Left renal cortex interstitium (tissue), 4 donors: ENCODE results near the gene NXPE3. TPM values are rescaled to one million over a fixed set of nuclear protein-coding genes. Genes with fewer than 3 reads are reported as not detected.

Source experiments
- DNase-seq, 4 donors: peaks; one replicate each; pipeline ENCODE4 v3.0.0-alpha.2; 2013; ENCODE audit warnings: low read depth in 4 of 4, low spot score in 2 of 4, missing footprints in 1 of 4
- polyA plus RNA-seq, 4 donors: library from polyadenylated mRNA; unstranded; fragments of 120-200 nt; gene quantifications; one replicate each; pipeline ENCODE4 v1.2.1, GENCODE V29; 2013; ENCODE audit not compliant: insufficient read length in 4 of 4

NXPE3 gene
- polyA plus RNA-seq, 4 donors: 5.4 to 7.8 (median 6.6) TPM

DNA sequence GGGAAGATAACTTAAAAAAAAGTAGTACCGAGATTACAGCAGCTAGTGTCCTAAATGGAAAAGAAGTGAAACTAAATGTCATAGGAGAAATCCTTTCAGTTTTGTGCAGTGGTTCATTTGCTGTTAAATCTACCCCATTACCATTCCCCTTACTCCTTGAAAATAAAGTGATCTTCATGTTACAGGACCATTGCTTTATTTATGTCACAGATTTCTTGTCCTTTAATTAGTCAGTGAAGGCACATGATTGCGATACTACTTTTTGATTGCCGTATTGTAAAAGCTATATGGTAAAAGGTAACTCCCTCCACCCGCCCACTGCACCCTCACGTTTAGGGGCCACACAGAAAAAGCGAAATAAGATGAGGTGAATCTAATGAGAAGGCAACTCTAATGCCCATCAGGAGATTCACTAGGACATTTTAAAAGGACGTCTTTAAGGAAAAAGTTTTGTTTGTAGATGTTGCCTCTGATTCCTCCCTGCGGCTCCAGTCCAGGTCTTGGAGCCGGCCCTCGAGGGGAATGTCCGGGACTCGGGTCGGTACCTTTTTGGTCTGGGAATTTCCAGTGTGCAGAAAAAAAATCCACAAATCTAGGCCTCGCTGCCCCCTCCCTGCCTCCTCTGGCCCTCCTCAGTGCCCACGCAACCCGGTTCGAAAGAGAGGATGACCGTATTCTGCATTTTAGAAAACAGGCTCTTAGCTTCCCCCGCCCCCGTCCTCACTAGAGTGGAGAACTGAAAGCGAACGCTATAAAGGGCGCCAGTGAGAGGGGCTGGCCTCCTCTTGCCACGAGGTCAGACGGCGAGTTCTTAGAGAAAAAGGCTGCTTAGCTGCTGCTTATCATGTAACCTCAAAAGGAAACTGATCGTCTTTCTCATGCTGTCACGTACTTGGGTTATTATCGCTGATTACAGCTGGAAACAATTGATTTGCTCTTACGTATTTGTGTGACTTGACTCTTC is 48.5 kb downstream of the NXPE3 start:
- no peak for DNase-seq

DNA sequence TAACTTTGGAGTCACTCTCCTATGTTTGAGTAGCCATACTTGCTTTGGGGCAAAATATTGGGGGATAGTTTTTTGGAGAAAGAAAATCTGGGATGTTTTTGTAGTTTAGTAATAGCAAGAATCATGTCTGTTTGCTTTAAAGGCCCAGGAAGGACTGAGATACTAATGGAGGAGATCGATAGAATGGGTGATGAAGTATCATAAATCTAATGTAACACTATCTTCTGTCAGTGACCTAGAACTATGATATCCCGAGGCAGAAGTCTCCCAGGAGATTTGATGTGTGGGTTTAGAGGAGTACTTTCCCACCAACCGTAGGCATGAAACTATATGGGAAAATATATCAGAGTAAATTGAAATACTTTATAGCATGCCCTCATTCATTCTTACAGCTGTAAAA is 49.3 kb downstream of the NXPE3 start:
- DNase-seq: no peak

DNA sequence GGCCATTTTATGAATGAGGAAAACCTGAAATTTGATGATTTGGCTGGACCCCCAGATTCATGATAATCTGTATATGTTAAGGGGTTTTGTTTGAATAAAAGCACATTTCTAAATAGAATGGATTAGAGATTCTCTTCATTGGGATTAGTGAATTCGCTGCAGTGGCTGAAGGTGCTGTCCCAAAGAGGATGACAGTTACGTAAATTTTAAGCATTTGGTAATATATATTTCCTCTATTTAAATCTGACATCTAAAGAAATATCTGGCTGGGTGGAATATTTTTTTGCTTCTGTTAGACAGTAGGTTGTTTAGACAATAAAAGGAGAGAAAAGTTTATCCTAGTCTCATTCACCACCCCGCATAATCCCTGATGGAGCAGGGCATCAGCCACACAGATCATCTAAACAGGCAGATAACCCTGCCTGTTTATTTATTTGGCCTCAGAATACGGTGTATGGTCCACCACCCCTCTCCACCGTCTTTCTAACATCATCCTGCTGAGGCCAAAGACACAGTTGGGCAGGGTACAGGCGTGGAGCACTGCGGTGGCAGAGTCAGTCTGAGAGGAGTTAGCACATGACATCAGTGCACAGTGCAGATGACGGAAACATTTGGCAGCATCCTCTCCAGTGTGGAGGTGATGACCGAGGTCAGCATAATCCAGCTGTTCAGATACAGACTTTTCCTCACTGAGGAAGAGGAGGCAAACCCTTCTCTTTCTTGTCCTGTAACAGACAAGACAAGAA is 49.9 kb downstream of the NXPE3 start:
- no peak for DNase-seq

DNA sequence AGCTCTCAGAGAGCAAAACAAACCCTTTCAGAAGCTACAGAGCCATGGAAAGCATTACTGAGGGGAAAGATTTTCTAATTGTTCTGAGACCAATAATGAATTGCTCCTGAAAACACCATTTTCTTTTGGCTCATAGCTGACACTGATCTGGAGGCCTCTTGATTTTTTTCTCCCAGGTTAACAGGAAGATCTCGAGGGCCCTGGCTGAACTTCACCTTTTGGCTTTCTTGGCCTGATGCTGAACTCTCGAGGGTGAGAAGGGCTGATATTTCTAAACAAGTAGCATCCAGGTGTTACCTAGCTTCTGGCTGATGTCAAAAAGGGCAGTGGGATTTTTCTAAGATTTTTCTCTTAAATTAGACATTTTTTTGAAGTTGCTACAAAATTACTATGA is 50.4 kb downstream of the NXPE3 start:
- DNase-seq: no peak

DNA sequence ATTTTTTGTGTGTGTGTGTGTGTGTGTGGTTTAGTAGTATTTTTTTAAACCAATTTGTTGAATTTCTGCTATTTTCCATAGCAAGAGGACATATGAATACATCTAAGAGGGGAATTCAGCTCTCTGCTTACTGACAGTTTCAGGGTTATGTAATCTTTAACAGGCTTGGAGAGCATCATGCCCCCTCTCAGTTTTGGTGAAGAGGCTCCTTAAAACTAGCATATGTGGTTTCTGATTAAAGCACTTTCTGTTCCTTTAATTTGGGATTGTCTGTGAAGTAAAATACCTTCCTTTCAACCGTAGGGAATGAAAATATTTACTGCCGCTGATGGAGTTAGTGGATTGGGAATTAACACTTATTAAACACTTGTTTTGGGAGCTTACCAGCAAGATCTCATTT is 50.9 kb downstream of the NXPE3 start:
- no peak for DNase-seq

DNA sequence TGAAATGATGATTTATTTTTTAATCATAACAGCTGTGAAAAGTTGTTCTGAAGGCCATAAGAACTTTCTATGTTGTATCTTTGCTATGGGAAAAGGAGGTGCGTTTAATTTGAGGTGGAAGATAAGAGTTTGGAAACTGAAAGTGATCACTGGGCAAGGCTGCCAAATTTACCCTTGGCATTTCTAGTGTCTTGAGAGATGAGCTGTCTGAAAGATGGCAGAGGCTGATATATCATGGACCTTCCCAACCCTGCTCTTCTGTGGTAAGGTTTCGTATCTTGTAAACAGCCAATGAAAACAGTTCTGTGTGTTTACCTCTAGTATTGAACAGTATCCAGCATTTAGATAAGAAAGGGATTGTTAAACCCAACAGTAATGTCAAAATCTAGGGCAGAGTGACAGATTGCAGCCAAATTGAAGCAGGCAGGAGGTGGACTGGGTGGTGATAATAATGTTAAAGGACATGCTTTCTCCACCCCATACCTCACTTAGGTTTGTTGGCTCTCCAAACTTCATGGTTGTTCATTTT is 54.5 kb downstream of the NXPE3 start:
- no peak for DNase-seq

DNA sequence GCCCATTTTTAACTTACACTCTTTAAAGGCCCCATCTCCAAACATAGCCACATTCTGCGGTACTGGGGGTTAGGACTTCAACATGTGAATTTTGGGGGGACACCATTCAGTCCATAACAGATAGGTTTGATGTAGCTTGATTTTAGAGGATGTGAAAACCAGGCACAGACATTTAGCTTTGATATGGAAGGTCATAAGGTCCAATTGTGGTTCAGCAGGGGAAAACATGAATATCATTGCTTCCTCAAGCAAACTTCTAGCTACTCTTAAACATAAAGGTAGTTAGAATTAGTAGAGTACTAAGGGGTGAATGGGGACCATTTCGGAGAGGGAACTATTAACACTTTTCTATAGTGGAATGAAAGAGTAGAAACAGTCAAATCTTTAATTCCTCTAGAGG is 56.7 kb downstream of the NXPE3 start:
- no peak for DNase-seq

DNA sequence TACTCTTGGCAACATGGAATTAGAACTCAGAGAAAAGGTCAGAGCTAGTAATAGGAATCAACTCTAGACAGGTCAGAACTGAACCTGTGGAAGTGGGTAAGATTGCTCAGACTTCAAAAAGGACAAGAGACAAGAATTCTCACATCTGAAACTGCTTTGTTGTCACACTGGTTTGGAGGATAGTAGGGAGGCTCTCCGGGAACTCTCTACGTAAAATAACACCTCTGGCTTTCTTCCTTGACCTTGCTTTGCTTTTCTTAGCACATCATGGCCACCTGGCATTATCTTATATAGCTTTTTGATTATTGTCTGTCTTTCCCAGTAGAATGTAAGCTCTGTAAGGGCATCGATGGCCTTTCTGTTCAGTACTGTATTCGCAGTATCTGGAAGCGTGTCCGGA is 57.1 kb downstream of the NXPE3 start:
- DNase-seq: no peak

DNA sequence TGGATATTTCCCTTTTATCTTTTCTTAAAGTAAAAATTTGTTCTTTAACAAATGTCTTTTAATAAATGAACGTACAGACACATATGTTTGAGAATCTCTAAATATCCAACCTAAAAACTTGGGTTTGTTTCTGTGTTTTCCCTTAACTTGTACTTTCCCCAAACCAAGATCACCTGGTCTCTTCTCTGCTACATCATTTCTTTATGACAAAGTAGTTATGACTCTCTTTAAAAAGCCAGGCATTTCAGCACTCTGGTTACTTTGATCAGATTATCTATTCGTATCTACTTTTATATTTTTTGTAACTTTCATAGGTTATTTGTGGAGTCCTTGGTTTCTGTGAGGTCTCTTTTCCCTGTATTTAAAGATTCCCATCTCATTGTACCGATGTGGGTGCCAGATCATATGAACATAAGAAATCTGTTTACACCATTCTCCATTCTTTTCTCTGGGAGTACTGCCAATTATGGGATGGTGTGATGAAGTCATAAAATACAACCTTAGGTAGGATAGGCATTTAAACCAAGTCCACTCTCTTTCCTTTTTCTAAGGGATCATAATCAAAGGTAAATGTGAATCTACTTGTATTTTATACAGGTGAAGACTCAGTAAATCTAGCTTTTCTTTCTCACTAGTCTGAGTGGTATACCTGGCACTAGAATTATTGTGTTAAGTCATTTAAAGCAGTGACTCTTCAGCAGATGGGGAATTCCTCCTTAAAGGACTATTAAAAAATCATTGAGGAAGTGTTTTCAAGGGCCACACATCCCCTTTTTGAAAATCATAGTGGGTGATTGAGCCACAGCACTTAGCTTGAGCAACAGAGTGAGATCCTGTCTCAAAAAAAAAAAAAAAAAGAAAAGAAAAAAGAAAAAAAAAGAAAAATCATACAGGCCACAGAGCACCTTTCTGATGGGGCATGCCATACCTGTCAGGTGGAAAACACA is 57.9 kb downstream of the NXPE3 start:
- no peak for DNase-seq

DNA sequence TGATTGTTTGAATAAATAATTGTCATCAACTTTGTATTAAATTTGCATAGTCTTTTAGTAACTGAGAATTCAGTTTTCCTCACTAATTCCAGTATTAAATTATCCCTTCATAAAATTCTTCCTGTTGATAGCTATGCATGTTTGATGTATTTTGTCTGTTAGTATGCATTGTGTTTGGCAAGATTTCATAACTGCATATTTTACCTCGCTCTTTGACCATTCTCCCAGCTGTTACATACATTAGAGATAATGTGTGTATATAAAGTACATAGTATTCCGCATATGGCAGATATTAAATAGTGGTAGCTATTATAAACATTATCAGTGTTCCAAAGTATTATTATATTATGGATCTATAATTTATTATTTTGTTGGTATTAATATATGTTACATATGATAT is 59.7 kb downstream of the NXPE3 start:
- DNase-seq: no peak

DNA sequence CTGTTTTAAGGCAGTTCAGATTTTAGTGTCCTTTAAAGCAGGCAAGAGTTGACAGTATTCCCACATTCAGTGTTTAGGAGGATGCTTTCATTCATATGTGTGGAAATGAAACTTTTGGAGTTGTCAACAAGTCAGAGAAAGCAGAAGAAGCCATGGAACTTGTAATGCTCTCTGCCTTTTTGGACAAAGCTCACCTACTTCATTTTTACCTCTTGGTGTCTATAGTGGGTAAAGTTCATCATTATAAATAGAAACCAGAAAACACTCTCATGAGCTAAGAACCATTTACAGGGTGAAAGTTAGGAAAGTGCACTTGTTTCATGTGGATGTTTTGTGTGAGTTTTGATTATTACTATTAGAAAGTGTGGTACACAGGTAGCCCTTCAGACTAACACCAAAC is 61.1 kb downstream of the NXPE3 start:
- DNase-seq: no peak

DNA sequence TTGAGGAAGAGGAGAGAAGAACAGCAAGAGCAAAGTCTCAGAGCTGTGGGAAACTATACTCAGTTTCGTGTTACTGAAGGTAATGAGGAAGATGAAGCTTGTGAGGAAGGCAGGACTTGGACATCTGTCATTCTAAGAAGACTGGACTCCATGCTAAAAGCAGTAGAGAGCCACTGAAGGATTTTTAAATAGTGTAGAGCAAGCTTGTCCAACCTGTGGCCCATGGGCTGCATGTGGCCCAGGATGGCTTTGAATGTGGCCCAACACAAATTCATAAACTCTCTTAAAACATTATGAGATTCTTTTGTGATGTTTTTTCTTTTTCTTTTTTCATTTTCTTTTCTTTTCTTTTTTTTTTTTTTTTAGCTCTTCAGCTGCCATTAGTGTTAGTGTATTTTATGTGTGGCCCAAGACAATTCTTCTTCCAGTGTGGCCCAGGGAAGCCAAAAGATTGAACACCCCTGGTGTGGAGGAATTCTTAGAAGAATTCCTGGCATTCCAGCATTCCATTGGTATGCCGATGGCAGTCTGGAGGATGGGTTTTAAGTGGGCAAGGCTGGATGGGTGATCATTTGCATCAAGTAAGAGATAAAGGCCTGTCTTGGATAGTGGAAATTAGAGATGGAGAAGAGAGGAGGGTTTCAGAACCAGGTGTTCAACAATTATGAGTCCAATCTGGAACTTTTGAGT is 63.4 kb downstream of the NXPE3 start:
- no peak for DNase-seq

DNA sequence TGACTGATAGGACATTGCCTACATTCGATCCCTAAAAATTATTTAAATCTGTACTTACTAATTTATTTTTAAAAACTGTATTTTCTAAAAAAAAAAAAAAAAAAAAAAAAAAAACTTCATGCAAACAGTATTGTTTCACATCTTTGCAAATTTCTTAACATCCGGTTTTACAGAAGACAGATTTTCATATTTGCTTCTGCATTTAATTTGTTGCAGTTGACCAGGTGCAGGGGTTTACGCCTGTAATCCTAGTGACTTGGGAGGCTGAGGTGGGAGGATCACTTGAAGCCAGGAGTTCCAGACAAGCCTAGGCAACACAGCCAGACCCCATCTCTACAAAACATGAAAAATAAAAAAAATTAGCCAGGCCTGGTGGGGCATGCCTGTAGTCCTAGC is 63.9 kb downstream of the NXPE3 start:
- no peak for DNase-seq

DNA sequence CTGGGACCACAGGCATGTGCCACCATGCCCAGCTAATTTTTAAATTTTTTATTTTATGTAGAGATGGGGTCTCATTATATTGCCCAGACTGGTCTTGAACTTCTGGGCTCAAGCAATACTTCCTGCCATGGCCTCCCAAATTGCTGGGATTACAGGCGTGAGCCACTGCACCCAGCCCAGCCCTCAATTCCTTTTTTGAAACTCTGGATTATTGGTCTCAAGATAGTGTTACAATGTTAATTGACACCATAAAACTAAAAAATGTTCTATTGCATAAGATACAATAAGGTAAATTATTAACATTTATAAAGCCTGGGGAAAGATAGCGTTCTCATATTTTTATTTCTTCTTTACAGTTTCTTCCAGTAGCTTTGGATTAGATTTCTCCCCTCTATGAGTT is 66.4 kb downstream of the NXPE3 start:
- no peak for DNase-seq

DNA sequence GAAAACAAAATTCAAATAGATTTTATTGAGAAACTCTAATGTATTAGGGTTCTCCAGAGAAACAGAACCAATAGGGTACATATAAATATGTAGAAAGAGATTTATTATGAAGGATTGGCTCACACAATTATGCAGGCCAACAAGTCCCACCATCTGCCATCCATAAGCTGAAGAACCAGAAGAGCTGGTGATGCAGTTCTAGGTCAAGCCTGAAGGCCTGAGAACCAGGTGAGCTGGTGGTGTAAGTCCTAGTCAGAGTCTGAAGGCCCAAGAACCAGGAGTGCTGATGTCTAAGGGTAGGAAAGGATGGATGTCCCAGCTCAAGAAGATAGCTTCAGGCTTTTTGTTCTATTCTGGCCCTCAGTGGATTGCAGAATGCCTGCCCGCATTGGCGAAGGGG is 67.7 kb downstream of the NXPE3 start:
- no peak for DNase-seq

DNA sequence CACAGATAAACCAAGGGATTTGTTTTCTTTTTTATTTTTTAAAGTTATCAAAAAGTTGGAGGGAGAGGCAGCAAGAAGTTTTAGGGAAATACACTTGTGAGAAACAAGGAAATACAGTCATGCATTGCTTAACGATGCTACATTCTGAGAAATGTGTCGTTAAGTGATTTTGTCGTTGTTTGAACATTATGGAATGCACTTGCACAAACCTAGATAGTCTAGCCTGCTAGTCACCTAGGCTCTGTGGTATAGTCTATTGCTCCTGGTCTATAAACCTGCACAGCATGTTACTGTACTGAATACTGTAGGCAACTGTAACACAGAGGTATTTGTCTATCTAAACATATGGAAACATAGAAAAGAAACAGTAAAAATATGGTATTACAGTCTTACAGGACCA is 68.3 kb downstream of the NXPE3 start:
- no peak for DNase-seq

DNA sequence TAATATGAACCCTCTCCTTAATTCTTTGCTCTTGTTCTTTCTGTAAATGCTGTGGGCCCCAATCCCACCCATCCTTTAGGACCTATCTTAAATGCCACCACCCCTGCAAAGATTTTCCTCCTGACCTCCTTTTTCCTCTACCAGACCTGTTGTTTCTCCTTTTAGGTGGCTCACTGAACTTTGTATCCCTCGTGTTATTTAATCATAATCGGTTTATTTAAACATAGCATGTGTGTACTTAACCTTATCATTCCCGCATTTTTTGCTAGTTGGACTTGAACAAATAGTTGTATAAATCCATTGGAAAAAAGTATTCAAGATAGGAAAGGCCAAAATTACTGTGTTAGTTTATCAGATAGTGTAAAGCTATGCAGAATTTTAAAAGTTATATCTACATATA is 69.3 kb downstream of the NXPE3 start:
- DNase-seq: no peak

DNA sequence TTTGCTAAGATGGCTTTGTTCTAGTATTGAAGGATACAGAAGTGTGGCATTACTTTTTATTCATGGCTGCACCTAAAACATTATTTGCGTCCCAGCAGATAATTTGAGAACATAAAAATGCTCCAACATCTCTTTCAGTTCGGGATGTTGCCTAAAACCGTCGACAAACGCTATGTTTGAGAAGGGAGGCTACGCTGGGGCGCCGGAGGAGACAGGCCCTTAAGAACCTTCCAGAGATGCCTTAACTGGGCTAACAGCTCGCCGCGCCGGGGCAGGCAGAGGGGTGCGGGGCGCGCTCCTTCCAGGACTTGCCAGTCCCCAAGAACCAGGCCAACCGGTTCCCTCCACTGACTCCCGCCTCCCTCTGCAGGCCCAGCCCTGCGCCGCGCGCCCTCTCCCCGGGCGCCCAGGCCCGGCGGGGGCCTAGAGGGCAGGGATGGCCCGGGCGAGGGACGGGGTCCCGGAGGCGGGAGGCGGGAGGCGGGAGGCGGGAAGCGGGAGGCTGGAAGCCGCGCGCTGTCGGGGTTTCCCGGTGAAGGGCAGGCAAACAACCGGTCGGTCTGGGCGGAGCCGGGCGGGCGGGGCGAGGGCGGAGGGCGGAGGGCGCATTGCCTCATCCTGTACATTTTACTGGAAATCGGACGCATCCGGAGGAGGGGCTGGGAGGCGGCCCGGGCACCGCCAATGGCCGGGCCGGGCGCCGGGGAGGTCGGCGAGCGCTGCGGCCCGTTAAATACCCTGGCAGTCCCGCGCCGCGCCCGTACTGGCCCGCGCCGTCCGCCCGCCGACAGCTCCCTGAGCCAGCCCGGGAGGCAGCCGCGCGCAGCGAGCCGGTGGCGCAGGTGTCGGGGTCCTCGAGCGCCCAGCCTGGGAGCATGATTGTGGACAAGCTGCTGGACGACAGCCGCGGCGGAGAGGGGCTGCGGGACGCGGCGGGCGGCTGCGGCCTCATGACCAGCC is 70.0 kb downstream of the NXPE3 start, which contains the start of gene NFKBIZ:
TSS of gene NFKBIZ (plus strand) at position 761 of the 960 bp plus-strand sequence. CDS start at position 876, 115 bp downstream.
- DNase-seq: peak in 3 of 4 donors; percentile 45 to 81 (median 74)
